ENCODE results near the gene PDE9A. TPM values are rescaled to one million over a fixed set of nuclear protein-coding genes. Genes with fewer than 3 reads are reported as not detected.

Gene PDE9A
- total and polyA plus RNA-seq, 2 experiments from 2014 or later = 26.5 to 31.1 TPM

DNA sequence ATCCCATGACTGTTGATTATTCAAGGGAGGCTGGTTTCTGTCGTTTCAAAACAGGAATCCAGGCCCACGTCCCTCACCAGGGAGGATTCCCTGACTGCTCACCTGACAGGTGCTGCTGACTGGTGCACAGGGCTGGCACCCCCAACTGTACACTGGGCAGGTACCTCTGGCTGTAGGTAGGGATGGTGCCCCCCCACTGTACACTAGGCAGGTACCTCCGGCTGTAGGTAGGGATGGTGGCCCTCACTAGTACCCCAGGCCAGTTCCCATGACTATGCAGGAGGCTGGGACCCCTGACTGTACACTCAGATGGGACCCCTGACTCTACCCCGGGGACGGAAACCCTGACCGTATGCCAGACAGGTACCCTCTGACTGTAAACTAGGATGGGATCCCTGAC, 33.6 kb upstream of the PDE9A start:
- Histone ChIP-seq H3K27ac (ENCODE audit: low read depth) (no peak overlapping the region), H3F3A (replicated peaks; ENCODE audit: low read depth) (0 out of 2 replicates have a peak, but pooled peaks cover 2% of the 10 kb centered on the region), H3K4me3 (no peak overlapping the region), H3K36me3 (ENCODE audit: insufficient read depth) (no peaks in the 10 kb centered on the region), H3K4me1 (ENCODE audit: insufficient read depth) (no peaks in the 10 kb centered on the region; the same call in 1 of the 2 replicates), H4K20me1 (replicated peaks; ENCODE audit: insufficient read depth) (no peaks in the 10 kb centered on the region), H3K27me3 (ENCODE audit: insufficient read depth) (no peaks in the 10 kb centered on the region), H3K9me2 (ENCODE audit: insufficient read depth) (no peaks in the 10 kb centered on the region), H3K79me2 (replicated peaks; ENCODE audit: insufficient read depth) (no peaks in the 10 kb centered on the region), H3K4me2 (no peak overlapping the region), H2AFZ (no peak overlapping the region)
- H3K27ac Mint-ChIP-seq = no peak overlapping the region
- ATAC-seq = no peak
- H3K27me3 Mint-ChIP-seq (ENCODE audit: insufficient read depth, low read depth, poor library complexity) = peaks cover 8% of the 10 kb centered on the region
- TF ChIP-seq CTCF (conservative IDR thresholded peaks at IDR 0.05; ENCODE audit: low read depth in 2 of 2) (no peak), REST (IDR thresholded peaks at IDR 0.05; ENCODE audit: unreplicated experiment) (no peak), NANOG (IDR thresholded peaks at IDR 0.05; ENCODE audit: borderline replicate concordance) (no peak), STAT1 (IDR thresholded peaks at IDR 0.05; ENCODE audit: unreplicated experiment) (no peak), JUNB (IDR thresholded peaks at IDR 0.05; ENCODE audit: unreplicated experiment) (no peak), POLR2AphosphoS5 (IDR thresholded peaks at IDR 0.05; ENCODE audit: low read depth) (no peak), ZNF462 (CRISPR knock-in tag; IDR thresholded peaks at IDR 0.05) (no peak), CREB1 (CRISPR knock-in tag; IDR thresholded peaks at IDR 0.05; ENCODE audit: low read depth) (no peak), ZNF331 (CRISPR knock-in tag; IDR thresholded peaks at IDR 0.05; ENCODE audit: low read depth) (no peak)
- H3K4me1 Mint-ChIP-seq = peaks cover 7% of the 10 kb centered on the region
- H3K9me3 Mint-ChIP-seq = no peaks in the 10 kb centered on the region; the same call in 2 of the 3 replicates
- H3K36me3 Mint-ChIP-seq (ENCODE audit: low read depth) = no peaks in the 10 kb centered on the region
- no peak overlapping the region for H3K4me3 Mint-ChIP-seq
- no peak for DNase-seq (ENCODE audit: low spot score)
